Activated CD8-positive, alpha-beta memory T cell treated with anti-CD3 and anti-CD28 coated beads for 1 hour (primary cell): Measurements from ENCODE around the gene APLF.

Experiments used
- DNase-seq, 2 donors: peaks; one replicate each; pipeline ENCODE4 v3.0.0-alpha.2; 2020; ENCODE audit warnings: low read depth in 1 of 2; ENCODE audit errors: extremely low read depth in 1 of 2

APLF gene

DNA sequence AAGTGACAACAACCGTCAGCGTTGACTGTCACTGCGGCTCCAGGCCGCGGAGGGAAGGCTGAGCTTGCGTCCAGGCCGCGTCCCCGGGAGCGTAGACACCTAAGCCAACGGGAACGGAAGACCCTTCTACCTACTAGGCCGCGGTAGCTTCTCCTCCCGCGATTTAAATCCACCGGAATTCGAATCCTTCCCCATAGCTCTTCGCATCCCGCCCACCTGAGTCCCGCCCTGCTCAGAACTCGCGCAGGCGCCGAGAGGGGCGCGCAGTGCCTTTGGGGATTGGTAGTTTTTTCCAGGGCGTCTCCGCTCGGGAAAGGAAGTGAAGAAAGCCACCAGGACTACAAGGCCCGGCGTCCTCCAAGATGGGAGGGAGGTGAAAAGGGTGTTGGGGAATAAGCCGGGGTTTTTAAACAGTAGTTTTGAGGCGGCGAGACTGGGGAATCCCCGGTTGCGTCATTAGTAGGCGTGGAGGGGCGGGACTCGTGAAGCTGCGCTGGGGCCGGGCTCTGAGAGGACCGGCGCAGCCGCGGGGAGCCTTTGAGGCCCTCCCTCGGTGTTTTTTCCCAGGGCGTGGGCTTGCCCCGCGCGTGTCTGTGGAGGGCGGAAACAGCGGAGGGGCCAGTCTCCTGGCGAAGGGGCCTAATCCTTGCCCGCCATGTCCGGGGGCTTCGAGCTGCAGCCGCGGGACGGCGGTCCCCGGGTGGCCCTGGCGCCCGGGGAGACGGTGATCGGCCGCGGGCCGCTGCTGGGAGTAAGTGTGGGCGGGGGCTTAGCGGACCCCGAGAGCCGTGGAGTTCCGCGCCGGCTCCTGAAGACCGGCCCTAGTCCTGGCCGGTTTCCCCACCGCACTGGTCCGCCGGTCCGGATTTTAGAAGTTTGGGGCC is at the start of gene APLF, which contains the start of gene FBXO48:
APLF (plus strand) TSS at position 509 of the 884 bp plus-strand sequence; CDS start at position 656, 147 bp downstream.
FBXO48 (minus strand) TSS at position 218 of the 884 bp plus-strand sequence. CDS start 2,149 bp downstream, outside the sequence.
- peak; percentile 95 to 97 for DNase-seq

DNA sequence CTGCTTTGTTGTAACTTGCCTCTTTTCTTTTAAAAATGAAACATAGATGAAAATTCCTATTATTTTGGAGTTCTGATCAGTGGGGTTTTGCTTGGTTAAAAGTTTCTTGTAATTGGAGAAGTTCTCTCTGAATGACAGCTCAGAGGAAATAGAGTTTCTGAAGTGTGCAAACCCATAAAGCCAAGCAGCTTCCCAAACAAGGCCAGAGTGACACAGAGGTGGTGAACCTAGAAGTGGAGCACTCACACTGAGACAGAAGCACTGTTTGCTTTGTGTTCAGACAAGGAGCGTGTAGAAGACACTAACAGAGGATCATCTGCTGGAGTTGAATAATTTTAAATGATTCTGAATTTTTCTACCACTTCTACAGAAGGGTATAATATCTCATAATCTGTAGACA is 49.5 kb upstream of the APLF start:
- DNase-seq, result no peak

DNA sequence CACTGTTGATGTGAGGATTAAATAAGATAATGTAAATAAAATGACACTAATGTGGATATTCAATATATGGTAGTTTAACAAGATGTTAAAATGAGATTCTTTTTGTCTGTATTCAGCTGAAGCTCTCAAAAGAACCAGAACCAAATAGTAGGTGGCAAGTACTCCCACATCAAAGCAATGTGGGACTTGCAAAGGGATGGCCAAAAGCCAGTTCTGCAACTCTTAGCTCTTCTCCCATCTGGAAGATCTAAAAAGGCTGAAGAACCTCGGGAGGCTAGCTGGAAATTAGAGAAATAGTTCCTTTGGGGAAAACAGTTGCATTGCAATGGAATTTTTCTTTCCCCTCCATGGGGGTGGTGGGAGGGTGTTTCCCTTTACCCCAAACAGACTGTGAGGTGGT is 49.0 kb upstream of the APLF start:
- DNase-seq, result no peak

DNA sequence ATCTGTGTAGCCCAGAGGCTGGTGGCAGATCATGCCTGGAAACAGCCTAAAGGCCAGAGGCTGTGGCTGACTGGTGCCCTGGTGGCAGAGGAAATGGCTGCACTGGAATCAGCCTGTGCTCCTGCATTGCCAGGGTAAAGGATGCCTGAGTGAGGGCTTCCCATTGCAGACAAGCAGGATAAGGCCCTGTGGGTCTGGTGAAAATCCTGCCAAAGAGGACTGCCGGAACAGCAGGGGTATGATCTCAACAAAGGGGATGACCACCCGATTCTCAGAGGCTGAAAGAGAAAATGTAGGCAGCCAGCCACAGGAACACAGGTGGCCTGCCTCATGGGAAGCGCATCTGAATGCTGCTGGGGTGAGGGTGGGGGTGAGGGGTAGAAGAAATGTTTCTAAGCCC is 48.5 kb upstream of the APLF start:
- no peak for DNase-seq

DNA sequence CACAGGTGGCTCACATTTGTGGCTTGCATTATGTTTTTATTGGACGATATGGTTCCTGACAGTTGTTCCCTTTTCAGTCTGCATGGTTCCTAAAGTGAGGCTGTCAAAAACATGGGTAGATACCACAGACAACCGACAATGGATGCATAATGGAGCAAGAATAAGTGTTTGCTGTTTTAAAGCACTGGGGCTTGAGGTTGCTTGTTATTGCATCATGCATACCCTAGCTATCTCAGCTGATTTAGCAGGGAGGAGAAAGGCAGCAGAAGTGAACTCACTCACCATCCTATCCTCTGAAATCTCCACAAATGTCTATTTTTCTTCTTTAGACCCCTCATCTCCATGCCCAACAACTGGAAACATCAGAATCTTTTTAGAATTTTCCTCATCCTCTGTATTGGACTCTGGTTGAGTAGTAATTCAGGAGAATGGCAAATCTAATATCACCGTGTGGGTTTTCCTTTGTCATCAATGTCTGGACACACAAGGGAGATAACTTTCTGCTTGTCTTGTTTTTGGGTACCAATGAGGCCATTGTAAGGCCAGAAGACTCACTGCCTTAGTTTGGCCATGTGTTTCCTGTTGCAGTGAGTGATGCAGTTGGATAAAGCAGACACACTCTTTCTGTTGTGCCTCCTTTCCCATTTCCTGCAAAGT is 47.0 kb upstream of the APLF start:
- no peak for DNase-seq

DNA sequence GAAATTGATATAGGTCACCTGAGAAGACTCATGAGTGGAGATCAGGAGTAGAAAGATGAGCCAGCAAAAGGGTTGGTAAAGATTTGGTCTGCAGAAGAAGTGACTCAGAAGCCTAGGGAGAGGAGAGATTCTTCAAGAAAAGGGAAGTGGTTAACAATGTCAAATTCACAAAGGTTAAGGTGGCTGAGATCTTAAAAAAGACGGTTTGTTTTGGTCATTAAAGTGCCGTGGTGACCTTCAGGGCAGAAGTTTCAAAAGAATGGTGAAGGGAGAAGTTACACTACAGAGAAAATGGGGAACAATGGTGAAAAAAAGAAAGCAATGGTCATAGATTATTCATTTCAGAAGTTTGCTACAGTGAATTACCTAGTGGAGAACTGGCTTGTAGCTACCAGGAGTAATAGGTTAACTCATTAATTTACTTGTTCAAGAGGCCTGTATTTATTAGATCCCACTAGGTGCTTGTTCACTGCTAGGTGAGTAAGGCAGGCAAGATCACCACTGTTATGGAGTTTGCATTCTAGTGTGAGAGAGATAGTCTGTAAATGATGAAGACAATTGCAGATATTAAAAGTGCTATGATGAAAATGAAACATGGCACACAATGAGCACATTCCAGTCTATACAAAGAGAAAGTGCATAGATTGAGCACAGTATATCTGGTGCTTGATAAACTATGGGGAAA is 43.3 kb upstream of the APLF start:
- DNase-seq, result no peak

- DNase-seq, result no peak
Measured at GRCh38 chr2:68425503-68425902, 41.9 kb upstream of the APLF start.

- no peak for DNase-seq
Measured at GRCh38 chr2:68426446-68426845, 40.9 kb upstream of the APLF start.

GRCh38 chr2:68426848-68427579 is 40.4 kb upstream of the APLF start:
- DNase-seq, result no peak

GRCh38 chr2:68428126-68428525 is 39.3 kb upstream of the APLF start:
- no peak for DNase-seq

GRCh38 chr2:68428746-68429145 is 38.6 kb upstream of the APLF start:
- no peak for DNase-seq

DNA sequence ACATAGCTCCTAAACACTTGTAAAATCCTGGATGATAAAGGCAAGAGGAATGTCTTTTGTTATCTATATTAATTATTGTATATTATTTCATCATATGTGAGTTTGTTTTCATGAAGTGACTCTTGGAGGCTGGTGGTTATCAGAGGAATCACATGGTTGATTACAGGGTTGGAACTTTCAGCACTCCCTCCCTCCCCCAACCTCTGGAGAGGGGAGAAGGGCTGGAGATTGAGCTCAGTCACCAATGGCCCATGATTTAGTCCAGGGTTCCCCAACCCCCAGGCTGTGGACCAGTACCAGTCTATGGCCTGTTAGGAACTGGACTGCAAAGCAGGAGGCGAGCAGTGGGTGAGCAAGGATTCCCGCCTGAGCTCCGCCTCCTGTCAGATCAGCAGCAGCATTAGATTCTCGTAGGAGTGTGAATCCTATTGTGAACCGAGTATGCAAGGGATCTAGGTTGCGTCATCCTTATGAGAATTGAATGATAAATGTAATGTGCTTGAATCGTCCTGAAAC is 38.0 kb upstream of the APLF start:
- no peak for DNase-seq

- no peak for DNase-seq
Measured at GRCh38 chr2:68431316-68431972, 35.9 kb upstream of the APLF start.

- no peak for DNase-seq
Measured at GRCh38 chr2:68432696-68433658, 34.4 kb upstream of the APLF start.

DNA sequence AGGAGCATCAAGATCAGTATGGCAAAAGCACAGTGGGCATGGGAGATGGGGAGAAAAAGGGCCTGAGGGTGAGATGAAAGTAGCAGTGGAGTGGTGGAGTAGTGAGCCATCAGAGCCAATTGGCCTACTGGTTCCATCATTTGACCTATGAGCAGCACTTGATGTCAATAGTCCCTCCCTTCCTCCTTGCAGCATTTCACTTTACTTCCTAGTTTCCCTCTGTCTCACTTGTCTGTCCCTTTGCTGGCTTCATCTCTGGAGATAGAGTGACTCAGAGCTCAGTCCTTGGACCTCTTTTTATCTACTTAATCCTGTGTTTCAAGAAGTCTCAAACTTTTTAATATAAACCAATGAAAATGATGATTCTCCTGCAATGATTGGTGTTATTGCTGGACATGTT is 32.4 kb upstream of the APLF start:
- no peak for DNase-seq

DNA sequence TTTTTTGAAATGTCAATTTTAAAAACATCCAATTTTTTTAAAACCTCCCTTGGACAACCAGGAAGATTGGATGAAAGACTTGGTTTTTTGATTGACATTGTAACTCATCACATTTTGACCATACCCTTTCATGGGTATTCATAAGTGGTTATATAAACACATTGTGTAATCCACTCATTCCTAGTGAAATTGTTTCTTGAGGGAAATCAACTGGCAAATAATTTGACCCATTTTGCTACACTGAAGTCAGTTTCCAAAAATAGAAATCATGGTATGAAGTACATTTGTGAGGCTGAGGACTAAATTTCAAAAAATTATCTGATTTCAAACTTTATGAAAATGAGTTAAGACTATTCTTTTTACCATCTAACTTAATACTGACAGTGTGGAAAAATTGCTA is 31.8 kb upstream of the APLF start:
- no peak for DNase-seq

- DNase-seq, result no peak
Measured at GRCh38 chr2:68436270-68436669, 31.1 kb upstream of the APLF start.

GRCh38 chr2:68438455-68439303 is 28.7 kb upstream of the APLF start:
- no peak for DNase-seq
